GM19351 (cell line): Measurements from ENCODE around the gene ZNF235.
"Not testable (repeated sequence)": the region's sequence is repeated elsewhere in the genome, so short reads cannot be mapped to it uniquely, and the experiment has no call there.

ENCODE experiments used
- ATAC-seq: cut with Tn5 transposase; IDR thresholded peaks from one replicate; pipeline ENCODE4 v1.9.1; 2021; ENCODE audit warnings: mild to moderate bottlenecking, moderate library complexity; ENCODE audit not compliant: unreplicated experiment

ZNF235 gene

DNA sequence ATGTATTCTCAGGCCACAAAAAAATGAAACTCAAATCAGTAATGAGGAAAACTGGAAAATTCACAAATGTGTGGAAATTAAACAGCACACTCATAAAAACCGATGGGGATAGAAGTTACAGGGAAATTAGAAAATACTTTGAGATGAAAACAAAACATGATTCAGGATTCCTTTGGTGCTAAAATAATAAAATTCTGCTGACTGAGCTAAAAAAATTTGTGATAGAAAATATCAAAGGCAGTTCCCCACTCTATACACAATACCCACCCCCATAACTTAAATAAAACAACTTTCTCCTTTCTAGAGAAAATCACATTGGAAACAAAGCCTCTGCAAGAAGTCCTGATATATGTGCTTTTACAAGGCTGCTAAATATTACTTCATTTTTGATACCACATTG, 46.7 kb downstream of the ZNF235 start:
- ATAC-seq, result no peak

DNA sequence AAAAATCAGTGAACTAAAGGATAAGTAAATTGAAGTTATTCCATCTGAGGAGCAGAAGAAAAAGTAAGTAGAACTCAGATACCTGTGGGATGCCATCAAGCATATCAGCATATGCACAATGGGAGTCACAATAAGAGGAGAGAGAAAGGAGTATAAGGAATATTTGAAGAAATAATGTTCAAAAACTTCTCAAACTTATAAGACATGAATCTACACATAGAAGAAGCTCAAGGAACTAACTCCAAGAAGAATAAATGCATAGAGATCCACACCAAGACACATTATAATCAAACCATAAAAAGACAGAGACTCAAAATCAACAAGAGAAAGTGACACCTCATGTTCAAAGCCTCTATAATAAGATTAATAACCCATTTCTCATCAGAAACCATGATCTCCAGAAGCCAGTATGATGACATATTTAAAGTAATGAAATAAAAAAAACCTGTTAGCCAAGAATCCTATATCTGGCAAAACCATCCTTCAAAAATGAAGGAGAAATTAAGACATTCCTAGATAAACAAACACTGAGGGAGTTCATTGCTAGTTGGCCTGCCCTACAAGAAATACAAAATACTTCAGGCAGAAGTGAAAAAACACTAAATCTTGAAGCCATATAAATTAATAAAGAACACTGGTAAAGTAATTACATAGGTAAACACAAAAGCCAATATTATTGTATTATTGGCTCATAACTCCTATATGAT, 49.0 kb downstream of the ZNF235 start:
- ATAC-seq, result no peak

DNA sequence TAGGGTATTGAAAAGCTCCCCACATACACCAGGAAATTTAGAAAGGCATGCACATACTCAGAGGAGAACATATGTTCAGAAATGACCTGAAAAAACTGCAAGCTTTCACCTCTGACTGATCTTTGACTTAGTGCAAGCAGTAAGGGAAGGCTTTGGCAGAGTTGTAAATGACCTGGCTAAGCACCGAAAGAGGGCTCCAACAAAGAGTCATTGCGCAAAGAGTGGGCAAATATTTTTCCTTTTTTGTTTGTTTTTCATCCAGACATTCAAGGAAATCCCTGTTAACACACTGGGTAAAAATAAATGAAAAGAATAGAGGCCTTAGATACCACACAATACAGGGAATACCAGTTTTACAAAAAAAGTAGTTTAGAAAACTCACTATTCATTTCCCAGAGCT, 50.3 kb downstream of the ZNF235 start:
- ATAC-seq, result no peak

DNA sequence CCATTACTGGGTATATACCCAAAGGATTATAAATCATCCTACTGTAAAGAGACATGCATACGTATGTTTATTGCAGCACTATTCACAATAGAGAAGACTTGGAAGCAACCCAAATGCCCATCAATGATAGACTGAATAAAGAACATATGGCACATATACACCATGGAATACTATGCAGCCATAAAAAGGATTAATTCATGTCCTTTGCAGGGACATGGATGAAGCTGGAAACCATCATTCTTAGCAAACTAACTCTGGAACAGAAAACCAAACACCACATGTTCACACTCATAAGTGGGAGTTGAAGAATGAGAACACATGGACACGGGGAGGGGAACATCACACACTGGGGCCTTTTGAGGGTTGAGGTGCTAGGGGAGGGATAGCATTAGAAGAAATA, 51.4 kb downstream of the ZNF235 start:
- not testable (repeated sequence) for ATAC-seq

DNA sequence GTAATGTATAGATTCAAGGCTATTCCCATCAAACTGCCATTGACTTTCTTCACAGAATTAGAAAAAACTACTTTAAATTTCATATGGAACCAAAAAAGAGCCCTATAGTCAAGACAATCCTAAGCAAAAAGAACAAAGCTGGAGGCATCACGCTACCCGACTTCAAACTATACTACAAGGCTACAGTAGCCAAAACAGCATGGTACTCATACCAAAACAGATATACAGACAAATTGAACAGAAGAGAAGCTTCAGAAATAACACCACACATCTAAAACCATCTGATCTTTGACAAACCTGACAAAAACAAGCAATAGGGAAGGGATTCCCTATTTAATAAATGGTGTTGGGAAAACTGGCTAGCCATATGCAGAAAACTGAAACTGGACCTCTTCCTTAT, 52.5 kb downstream of the ZNF235 start:
- not testable (repeated sequence) for ATAC-seq

DNA sequence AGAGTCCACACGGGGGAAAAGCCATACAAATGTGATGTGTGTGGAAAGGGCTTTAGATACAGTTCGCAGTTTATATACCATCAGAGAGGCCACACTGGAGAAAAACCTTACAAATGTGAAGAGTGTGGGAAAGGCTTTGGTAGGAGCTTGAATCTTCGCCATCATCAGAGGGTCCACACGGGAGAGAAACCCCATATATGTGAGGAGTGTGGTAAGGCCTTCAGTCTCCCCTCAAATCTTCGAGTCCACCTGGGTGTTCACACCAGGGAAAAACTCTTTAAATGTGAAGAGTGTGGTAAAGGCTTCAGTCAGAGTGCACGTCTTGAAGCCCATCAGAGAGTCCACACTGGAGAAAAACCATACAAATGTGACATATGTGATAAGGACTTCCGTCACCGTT, 68.4 kb downstream of the ZNF235 start:
- no peak for ATAC-seq
